GM18526 (cell line): Measurements from ENCODE around the gene HCN4.

ENCODE experiments used
- POLR2A ChIP-seq: IDR thresholded peaks from 3 replicates; pipeline ENCODE4 v1.6.1; 2011; ENCODE audit not compliant: insufficient read length; ENCODE audit errors: extremely low read depth

Gene HCN4

DNA sequence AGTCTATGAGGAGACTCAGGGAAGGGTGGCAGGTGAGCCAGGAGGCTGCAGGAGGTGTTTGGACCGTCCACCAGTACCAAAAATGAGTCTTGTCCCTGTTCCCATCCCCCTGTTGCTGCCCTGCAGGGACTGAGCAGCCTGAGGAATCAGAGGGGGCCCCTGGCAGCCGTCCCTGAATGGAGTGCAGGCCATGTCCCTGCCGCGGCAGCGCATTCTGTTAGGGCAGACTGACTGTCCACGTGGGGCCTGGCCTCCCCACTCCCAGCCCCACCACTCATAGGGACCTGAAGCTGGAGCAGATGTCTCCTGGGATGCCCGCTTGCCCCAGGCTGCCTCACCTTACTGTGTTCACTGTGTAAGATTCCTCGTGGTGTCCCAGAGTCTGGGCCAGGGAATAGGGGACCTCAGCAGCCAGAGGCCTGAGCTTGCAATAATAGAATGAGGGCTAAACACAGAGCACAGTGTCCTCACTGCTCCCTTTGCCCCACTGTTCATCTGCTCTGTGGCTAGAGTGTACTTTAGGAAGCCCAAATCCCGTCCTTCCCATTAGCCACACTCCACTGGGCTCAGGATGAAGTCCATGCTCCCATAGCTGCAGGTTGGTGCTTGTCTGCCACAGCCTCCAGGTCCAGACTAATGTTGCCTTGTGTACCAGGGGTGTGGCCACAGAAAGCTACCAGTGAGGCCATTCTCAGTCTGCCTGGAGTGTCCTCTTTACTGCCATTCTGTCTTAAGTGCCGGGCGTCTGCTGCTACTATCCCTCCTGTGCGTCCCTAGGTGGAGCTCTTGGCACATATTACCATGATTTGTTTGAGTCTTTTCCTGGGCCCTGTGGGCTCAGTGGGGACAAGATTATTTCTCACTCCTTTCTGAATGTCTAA lies 63.2 kb downstream of the HCN4 start:
- TF ChIP-seq POLR2A = no peak

DNA sequence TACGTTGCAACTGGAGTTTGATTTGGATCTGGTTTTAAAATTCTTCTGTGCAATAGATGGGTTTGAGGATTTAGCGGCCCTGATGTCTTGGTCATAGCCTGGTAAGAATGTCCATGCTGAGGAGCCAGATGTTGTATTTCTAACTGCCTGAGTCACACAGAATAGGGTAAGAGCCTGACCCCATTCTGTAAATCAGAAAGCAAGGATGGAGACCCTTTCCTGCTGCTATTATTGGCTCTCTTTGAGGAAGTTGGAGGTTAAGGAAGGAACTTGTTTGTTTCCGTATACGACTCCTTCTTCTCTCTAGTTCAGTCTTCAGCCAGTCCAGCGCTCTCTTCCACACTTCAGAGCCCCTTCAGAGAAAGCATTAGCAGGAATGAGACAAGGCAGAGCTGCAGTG lies 65.1 kb downstream of the HCN4 start:
- no peak for TF ChIP-seq POLR2A

DNA sequence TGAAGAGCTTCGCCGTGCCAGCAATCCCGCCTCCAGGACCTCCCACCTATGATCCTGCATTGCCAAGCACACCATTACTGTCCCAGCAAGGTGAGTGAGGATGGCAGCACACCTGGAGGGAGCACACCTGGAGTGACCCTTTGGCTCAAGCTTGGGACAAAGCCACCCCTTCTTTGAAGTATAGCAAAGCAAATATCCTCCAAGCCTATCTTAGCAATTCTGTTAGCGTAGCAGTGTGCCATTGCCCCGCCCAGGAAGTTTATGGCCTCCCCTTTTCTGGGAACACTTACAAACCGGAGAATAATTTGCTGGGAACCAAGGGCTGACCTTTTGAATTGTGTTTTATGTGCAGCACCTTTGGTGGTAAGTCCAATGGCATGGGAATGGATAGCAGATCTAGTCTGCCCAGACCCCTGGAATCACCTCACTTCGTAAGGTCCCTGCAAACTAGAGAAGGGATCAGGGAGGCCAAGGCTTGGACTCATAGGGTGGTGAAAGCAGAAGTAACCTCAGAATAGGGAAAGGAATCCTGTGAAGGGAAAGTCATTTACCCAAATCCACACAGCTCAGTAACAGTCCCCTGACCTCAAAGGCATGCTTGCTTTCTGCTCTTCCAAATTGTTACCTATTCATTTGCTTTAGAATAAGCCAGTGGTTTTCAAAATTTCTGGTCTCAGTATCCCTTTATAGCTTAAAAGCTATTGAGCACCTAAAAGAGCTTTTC lies 70.1 kb downstream of the HCN4 start:
- no peak for TF ChIP-seq POLR2A

DNA sequence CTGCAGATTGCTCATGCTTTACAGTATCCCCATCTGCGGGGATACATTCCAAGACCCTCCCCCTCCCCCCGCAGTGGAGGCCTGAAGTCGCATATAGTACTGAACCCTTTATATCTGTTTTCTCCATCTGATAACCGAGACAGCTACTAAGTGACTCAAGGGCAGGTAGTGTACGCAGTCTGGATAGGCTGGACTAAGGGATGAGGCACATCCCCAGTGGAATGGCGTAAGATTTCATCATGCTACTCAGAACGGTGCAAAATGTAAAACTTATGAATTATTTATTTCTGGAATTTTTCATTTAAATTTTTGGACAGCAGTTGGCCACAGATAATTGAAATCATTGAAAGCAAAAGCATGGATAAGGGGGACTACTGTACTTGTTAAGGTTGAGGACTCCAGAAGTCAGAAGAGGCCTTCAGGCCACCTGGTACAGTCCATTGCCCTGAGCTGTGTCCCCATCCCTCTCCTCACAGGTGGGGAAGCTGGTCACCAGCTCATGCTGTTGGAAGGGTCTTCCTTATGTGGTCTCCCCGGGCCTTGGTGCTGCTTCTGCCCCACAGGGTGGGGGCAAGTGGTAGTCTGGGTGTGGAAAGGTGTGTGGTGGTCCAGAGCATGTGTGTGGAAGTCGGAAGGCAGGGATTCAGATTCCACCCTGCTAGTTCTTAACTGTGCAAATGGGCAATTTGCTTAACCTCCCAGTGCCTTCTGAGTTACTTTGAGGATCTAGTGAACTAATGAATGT lies 72.0 kb downstream of the HCN4 start:
- no peak for TF ChIP-seq POLR2A

DNA sequence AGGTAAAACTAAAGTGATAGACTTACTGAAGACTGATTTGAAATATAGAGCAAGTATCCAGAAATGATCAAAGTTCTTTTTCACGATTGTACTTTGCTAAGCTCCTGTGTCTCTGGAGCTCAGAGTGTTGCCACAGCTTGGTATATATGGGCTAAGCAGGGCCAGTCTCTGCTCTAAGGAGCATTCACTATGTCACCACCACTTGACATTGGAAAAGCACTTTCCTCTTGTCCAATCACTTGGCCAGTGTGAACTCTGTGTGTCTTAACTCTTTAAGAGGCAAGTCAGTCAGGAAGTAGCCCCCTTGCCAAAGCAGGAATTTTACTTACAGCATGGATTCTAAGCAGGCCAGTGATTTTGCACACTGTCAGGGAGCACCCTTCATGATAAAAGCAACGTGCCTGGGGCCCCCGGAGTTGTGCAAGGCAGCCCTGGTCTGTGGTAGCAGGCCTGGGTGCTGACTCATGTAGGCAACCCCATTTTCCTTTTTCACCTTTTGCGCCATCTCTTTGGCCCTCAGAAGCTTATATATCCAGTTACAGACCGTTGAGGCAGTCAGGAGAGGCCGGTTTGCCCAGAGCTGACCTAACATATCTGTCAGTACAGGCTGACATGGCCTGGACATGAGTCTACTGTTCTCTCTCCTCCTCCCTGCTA lies 73.0 kb downstream of the HCN4 start:
- no peak for TF ChIP-seq POLR2A

DNA sequence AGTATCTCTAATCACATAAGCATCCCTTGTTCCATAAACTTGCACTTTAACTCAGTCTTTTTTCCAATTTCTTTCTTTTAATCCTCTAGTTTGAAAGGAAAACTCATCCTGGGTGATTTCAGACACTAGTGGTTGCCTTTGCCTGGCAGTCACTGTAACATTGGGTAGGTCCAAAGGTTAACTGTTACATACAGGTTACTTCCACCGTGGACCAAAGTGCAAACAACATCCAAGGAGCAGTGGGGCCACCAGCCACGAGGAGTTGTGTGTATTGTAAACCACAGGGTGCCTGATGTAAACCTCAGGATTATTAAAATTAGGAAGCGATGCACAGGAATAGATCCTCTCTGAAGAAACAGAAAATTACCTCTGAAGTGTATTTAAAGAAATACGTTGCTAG lies 75.0 kb downstream of the HCN4 start:
- TF ChIP-seq POLR2A = no peak

DNA sequence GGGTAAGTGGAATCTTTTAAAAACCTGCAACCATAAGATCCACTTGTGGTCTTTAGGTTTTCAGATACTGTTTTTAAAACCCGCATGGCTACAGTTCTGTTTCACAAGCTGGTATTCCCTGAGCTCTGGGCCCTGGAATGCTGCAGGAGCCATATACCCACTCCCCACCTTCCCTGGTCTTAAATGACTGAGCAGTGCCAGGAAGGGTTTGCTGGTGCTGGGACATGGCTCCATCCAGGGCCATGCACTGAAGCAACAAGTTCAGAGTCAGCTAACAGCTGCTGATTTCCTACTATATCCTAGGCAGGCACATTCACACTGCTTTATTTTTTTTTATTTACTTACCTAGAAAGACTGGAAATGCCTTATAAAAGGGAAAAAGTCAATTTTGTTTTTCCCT lies 77.3 kb downstream of the HCN4 start:
- TF ChIP-seq POLR2A = no peak

DNA sequence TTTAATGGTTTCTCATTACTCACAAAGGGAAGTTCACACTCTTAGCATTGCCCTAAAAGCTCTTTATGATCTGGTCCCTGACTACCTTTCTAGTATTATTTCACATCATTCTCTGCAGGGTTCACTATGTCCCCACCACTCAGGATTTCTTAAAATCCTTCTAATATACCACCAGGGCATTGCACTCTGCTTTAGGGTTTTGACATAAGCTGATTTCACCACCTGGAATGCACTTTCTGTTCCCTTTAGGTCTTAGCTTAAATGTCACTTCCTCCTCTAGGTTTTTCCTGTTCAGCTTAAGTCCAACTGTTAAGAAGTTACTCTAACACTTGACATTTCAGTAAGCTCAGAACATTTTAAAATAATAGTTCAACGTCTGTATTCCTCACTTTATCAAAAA lies 81.7 kb downstream of the HCN4 start:
- no peak for TF ChIP-seq POLR2A

- TF ChIP-seq POLR2A = no peak
Measured at GRCh38 chr15:73286311-73286710, 82.4 kb downstream of the HCN4 start.

- TF ChIP-seq POLR2A = no peak
Measured at GRCh38 chr15:73284090-73284716, 84.6 kb downstream of the HCN4 start.

DNA sequence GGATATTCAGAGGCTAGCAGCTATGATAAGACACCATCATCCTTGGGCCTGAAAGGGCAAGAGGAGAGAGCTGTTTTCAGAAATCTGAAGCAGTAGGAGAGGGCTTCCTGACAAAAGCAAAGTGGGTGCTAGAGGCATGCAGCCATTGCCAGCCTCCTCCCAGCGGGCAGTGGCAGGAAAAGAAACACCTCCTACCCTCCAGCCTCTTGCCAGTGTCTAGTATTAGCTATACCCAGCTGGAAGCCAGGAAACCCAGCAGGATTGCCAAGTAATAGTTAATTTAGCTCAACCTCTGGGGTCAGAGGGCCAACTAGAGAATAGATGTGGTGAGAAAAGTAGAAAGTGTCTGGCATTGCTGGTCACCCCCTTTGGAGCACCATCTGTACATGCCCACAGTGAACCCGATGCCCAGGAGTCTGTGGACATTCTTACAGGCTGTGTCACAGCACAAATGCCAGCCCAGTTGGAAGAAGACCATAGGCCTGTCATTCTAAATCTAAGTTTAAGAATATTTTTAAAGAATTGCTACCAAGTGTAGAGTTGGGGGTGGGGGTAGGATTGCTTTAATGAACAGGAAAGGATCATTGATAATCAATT lies 85.3 kb downstream of the HCN4 start:
- TF ChIP-seq POLR2A = no peak

- no peak for TF ChIP-seq POLR2A
Measured at GRCh38 chr15:73282567-73283365, 86.0 kb downstream of the HCN4 start.

DNA sequence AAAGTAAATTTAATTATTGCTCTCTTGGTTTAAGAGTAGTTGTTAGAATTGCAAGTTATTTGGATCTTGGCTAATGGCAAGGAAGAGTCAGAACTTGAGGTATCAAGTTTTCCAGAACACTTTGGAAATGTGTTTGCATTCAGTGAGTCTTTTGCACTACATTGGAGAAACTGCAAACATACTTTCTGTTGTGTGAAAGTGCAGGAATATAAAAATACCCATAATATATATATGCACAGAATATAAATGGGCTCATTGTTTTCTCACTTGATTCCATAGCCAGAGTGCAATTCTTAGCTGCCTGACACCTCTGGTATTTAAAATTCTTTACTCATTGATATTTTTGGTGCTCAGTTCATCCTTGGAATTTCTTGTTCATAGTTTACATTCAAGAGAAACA lies 92.9 kb downstream of the HCN4 start:
- no peak for TF ChIP-seq POLR2A
